Heart right ventricle (tissue), 16 donors: Measurements from ENCODE around the gene GNGT2. TPM values are rescaled to one million over a fixed set of nuclear protein-coding genes. Genes with fewer than 3 reads are reported as not detected.

ENCODE experiments used
- ATAC-seq, 8 donors: fragments of 200-7000 bp; cut with Tn5 transposase; one replicate each; pipeline ENCODE4 v1.9.1; 2020; ENCODE audit warnings: mild to moderate bottlenecking in 8 of 8, moderate library complexity in 8 of 8, moderate number of reproducible peaks in 1 of 8
- DNase-seq, 2 donors: peaks; one replicate each; pipeline ENCODE4 v3.0.0-alpha.2; 2020
- H3K27ac ChIP-seq, 10 donors: fragments of 200-600 bp; sonication (generic) in 2 of 10; one replicate each; pipeline versions ENCODE4 v1.5.0 to v1.8.0; 2020 to 2022; ENCODE audit warnings: mild to moderate bottlenecking in 3 of 10
- H3K27me3 ChIP-seq, 7 donors: fragments of 200-600 bp; one replicate each; pipeline ENCODE4 v1.8.0; 2021 to 2022; ENCODE audit warnings: mild to moderate bottlenecking in 2 of 7
- H3K36me3 ChIP-seq, 9 donors: fragments of 200-600 bp; sonication (generic) in 1 of 9; one replicate each; pipeline versions ENCODE4 v1.5.0 to v1.8.0; 2020 to 2022; ENCODE audit warnings: mild to moderate bottlenecking in 2 of 9
- H3K4me1 ChIP-seq, 9 donors: fragments of 200-600 bp; sonication (generic) in 1 of 9; one replicate each; pipeline versions ENCODE4 v1.5.0 to v1.8.0; 2020 to 2022; ENCODE audit warnings: mild to moderate bottlenecking in 4 of 9
- H3K4me3 ChIP-seq, 10 donors: fragments of 200-600 bp; sonication (generic) in 2 of 10; one replicate each; pipeline versions ENCODE4 v1.5.0 to v1.8.0; 2020 to 2022; ENCODE audit warnings: mild to moderate bottlenecking in 7 of 10, moderate library complexity in 2 of 10
- H3K9me3 ChIP-seq, 11 donors: fragments of 200-600 bp in 10 of 11; sonication (generic) in 2 of 11; one replicate each; pipeline versions ENCODE4 v1.5.0 to v1.8.0; 2013 to 2022; ENCODE audit warnings: mild to moderate bottlenecking in 2 of 11, control low read depth in 1 of 11, moderate library complexity in 1 of 11
- CTCF ChIP-seq, 9 donors: fragments of 200-600 bp; sonication (generic) in 2 of 9; IDR thresholded peaks; one replicate each; pipeline versions ENCODE4 v1.5.0 to v1.8.0; 2021 to 2022; ENCODE audit warnings: antibody characterized with exemption in 9 of 9, mild to moderate bottlenecking in 5 of 9, moderate library complexity in 1 of 9
- WGBS, 2 donors: extraction: QIAGEN DNeasy Blood & Tissue Kit; methylation state at CpG; one replicate each; pipeline ENCODE4 v1.1.7; 2013; ENCODE audit warnings: inconsistent platforms in 1 of 2; 5-methylcytosine and 5-hydroxymethylcytosine counted together
- intact Hi-C, 10 donors: fragments of 100-400 bp; cut with DNase I; formaldehyde crosslinking; loops; one replicate each; pipeline versions ENCODE4 v1.11.1 to v1.14.2; 2022
- polyA plus RNA-seq, 2 donors: library from polyadenylated mRNA; stranded (reverse); fragments of 200-250 nt; gene quantifications; one replicate each; pipeline ENCODE4 v1.2.3, GENCODE V29; 2013
- total RNA-seq, 10 donors: library from RNA; stranded (reverse); fragmentation: NEBNext Ultra II Directional in 3 of 10; extraction: Animal tissue kit (Norgen Biotek cat#: 25700) in 3 of 10; gene quantifications; one replicate each; pipeline versions ENCODE4 v1.2.1 to v1.2.4, GENCODE V29; 2021 to 2023
- donor health status: Arrhythmogenic right ventricular cardiomyopathy.
- donor health status: ischemic (EF 13 %, LVEDD 7.1; RV severe dilation, severe dysfunction).
- donor health status: healthy with polysubstance abuse.
- donor health status: DM: no; HTN: yes; CAD: no.
- donor health status: DM: no; HTN: no; CAD: no.
- donor health status: ischemic (EF 25% LVEDD 6.9; RV normal size, moderate dysfunction).
- donor health status: ischemic (EF 25% LVEDD 5.7; RV mildly dilated, moderate dysfunction).
- donor health status: healthy.
- donor health status: DM: yes; HTN: yes; CAD: no.
- donor health status: Ischemic cardiomyopathy.
- donor health status: ischemic (EF 35%, LVEDD 5.7; RV mildly dilated, moderate dysfunction).
- donor health status: nonischemic (EF 11% LVEDD 7.7; RV severe dilation, severe dysfunction).
- donor health status: DM: yes; HTN: yes; CAD: no.
- donor health status: PGD.
- donor health status: ischemic (EF 29% LVEDD 5.4; RV normal size, mild dysfunction).
- donor health status: nonischemic (EF 23%, LVEDD 6.1; RV moderate dilation, normal function).

The GNGT2 gene
- total and polyA plus RNA-seq, 12 donors: 0.32 to 4.6 (median 1.7) TPM; not detected in 1

- TF ChIP-seq CTCF (IDR thresholded peaks at IDR 0.05): no peak
- H3K9me3 ChIP-seq: no peaks in the 10 kb centered on the region
- peak in 1 of 2 donors; percentile 26 for DNase-seq
- H3K4me1 ChIP-seq: peaks cover under 1 to 33% (median 16%) of the 10 kb centered on the region in 9 donors
- intact Hi-C loops: loop anchor here in 8 of 10 donors (2.0 to 10.0 kb wide), 7 partner anchors 38 to 165 kb away; no protein-coding TSS in a partner anchor
- WGBS, 2 donors: 6 to 7% methylated on average over 35 to 36 of the region's 36 CpGs
- peak; percentile 4 to 48 (median 12) for ATAC-seq
- peak overlapping the region; percentile 42 to 75 (median 62) for H3K4me3 ChIP-seq
- H3K36me3 ChIP-seq: no peaks in the 10 kb centered on the region
- peak overlapping the region in 5 of 10 donors; percentile 32 to 77 (median 55) for H3K27ac ChIP-seq
- H3K27me3 ChIP-seq: peaks cover 0 to 38% (median 12%) of the 10 kb centered on the region in 7 donors
Measured at GRCh38 chr17:49229805-49230600, 19.6 kb upstream of the GNGT2 start.

- Histone ChIP-seq H3K27ac (no peak overlapping the region), H3K27me3 (peaks cover 0 to 46% (median 20%) of the 10 kb centered on the region in 7 donors), H3K36me3 (no peaks in the 10 kb centered on the region), H3K4me1 (peaks cover 2 to 40% (median 23%) of the 10 kb centered on the region in 9 donors), H3K4me3 (peak overlapping the region in 5 of 10 donors; percentile 61 to 75 (median 68)), H3K9me3 (no peaks in the 10 kb centered on the region)
- DNase-seq: no peak
- no peak for TF ChIP-seq CTCF (IDR thresholded peaks at IDR 0.05)
- WGBS, 2 donors: 65 to 69% methylated on average over 6 of the region's 6 CpGs
- ATAC-seq: no peak
- intact Hi-C loops: loop anchor here in 8 of 10 donors (2.0 to 10.0 kb wide), 7 partner anchors 37 to 166 kb away; no protein-coding TSS in a partner anchor
Measured at GRCh38 chr17:49229076-49229804, 18.9 kb upstream of the GNGT2 start.

GRCh38 chr17:49227436-49228261, 17.3 kb upstream of the GNGT2 start:
- H3K27me3 ChIP-seq: peaks cover 0 to 60% (median 35%) of the 10 kb centered on the region in 7 donors
- H3K27ac ChIP-seq: no peak overlapping the region
- ATAC-seq (peak; percentile 24 to 51 (median 46)), DNase-seq (peak; percentile 74 to 77)
- H3K4me1 ChIP-seq: peaks cover 2 to 55% (median 36%) of the 10 kb centered on the region in 9 donors
- H3K36me3 ChIP-seq: peaks cover 0 to 4% (median 0%) of the 10 kb centered on the region in 9 donors
- no peaks in the 10 kb centered on the region for H3K9me3 ChIP-seq
- 22 to 27% methylated on average over 5 of the region's 5 CpGs for WGBS, 2 donors
- no peak overlapping the region for H3K4me3 ChIP-seq
- intact Hi-C loops: loop anchor here in 9 of 10 donors (2.0 to 10.0 kb wide), 9 partner anchors 35 to 167 kb away; no protein-coding TSS in a partner anchor
- TF ChIP-seq CTCF (IDR thresholded peaks at IDR 0.05): peak; percentile 76 to 91 (median 84)
